ENCODE data around the gene SEMA5A. TPM values are rescaled to one million over a fixed set of nuclear protein-coding genes. Genes with fewer than 3 reads are reported as not detected.
"Not testable (repeated sequence)": the region's sequence is repeated elsewhere in the genome, so short reads cannot be mapped to it uniquely, and the experiment has no call there.

The SEMA5A gene
- total and polyA plus RNA-seq, 2 of the 8 experiments (the other 6 are each of a cell fraction or from before 2014, with no cell fraction given): 5.3 to 8.9 TPM

GRCh38 chr5:9353048-9353447 lies 192.8 kb downstream of the SEMA5A start:
- H3K27me3 ChIP-seq (replicated peaks in 1 of 4; ENCODE audit: control insufficient read depth in 3 of 4, extremely low read depth in 1 of 4, insufficient read depth in 3 of 4, low read length in 3 of 4); H2BK5ac ChIP-seq (ENCODE audit: low read depth, low read length); H3K23ac ChIP-seq (ENCODE audit: insufficient read length); H3K4me1 ChIP-seq (replicated peaks in 1 of 4; ENCODE audit: control insufficient read depth in 3 of 4, insufficient read depth in 4 of 4, low read length in 3 of 4); H2BK120ac ChIP-seq (replicated peaks; ENCODE audit: low read depth, low read length); H2AK5ac ChIP-seq (ENCODE audit: low read depth, low read length); H2AFZ ChIP-seq (ENCODE audit: low read length); H3K56ac ChIP-seq (replicated peaks; ENCODE audit: insufficient read length, low read depth, low read length); H4K5ac ChIP-seq (ENCODE audit: insufficient read length, low read depth, low read length); H4K91ac ChIP-seq (replicated peaks; ENCODE audit: insufficient read length, low read length); H3K36me3 ChIP-seq (ENCODE audit: control insufficient read depth in 2 of 4, insufficient read depth in 4 of 4, low read length in 3 of 4); H4K20me1 ChIP-seq (replicated peaks in 1 of 2; ENCODE audit: control insufficient read depth in 1 of 2, insufficient read depth in 2 of 2, low read length in 2 of 2); H3K9me3 ChIP-seq (ENCODE audit: insufficient read depth in 2 of 2, low read depth in 1 of 2, low read length in 1 of 2); H3K79me1 ChIP-seq (ENCODE audit: low read depth, low read length); H2BK20ac ChIP-seq (ENCODE audit: low read length); H3K4me2 ChIP-seq (ENCODE audit: insufficient read depth in 1 of 2, low read depth in 2 of 2, low read length in 2 of 2); DNase-seq (ENCODE audit: low read depth in 1 of 2, low spot score in 2 of 2); H4K8ac ChIP-seq (ENCODE audit: extremely low read depth, insufficient read depth, low read length); H3K14ac ChIP-seq (ENCODE audit: insufficient read length); H2BK15ac ChIP-seq (ENCODE audit: low read length); POLR2A ChIA-PET (ENCODE audit: partially characterized antibody); H3K4ac ChIP-seq (replicated peaks; ENCODE audit: insufficient read length, low read depth, low read length); H3K9ac ChIP-seq (replicated peaks in 1 of 4; ENCODE audit: extremely low read depth in 1 of 4, low read depth in 3 of 4, low read length in 3 of 4); H2BK12ac ChIP-seq (ENCODE audit: low read depth, low read length); H3K23me2 ChIP-seq (ENCODE audit: low read depth, low read length); H3K4me3 ChIP-seq (ENCODE audit: extremely low read depth in 1 of 4, insufficient read depth in 2 of 4, low read depth in 3 of 4, low read length in 4 of 4); H3K27ac ChIP-seq (ENCODE audit: low read depth, low read length); H3K79me2 ChIP-seq (ENCODE audit: control insufficient read depth in 1 of 2, insufficient read depth in 2 of 2, low read length in 2 of 2); H3K18ac ChIP-seq (ENCODE audit: extremely low read depth, low read length); FAIRE-seq: not testable (repeated sequence)
- CTCF ChIA-PET (ENCODE audit: partially characterized antibody): interaction anchor here (4.2 kb wide), 1 partner anchor 10 kb away, joined by 15 read pairs; no protein-coding TSS in a partner anchor

Data from H1 (cell line).